SJCRH30 (cell line): ENCODE measurements around the gene SETD3. TPM values are rescaled to one million over a fixed set of nuclear protein-coding genes. Genes with fewer than 3 reads are reported as not detected.

Source experiments
- DNase-seq, 2 experiments: peaks; one replicate each; pipeline ENCODE4 v3.0.0-alpha.2; 2015 to 2020
- H3K27ac ChIP-seq: fragments of 250-450 bp; sonication (Bioruptor Pico); 2 replicates; pipeline ENCODE4 v1.5.1; 2020; ENCODE audit warnings: mild to moderate bottlenecking, moderate library complexity
- H3K27me3 ChIP-seq: fragments of 250-450 bp; sonication (Bioruptor Pico); 2 replicates; pipeline ENCODE4 v1.5.1; 2020; ENCODE audit warnings: mild to moderate bottlenecking, moderate library complexity
- H3K36me3 ChIP-seq: fragments of 250-450 bp; sonication (Bioruptor Pico); 2 replicates; pipeline ENCODE4 v1.5.1; 2020; ENCODE audit warnings: mild to moderate bottlenecking, moderate library complexity
- H3K4me1 ChIP-seq: fragments of 250-450 bp; sonication (Bioruptor Pico); 2 replicates; pipeline ENCODE4 v1.5.1; 2020; ENCODE audit warnings: mild to moderate bottlenecking, moderate library complexity
- H3K4me3 ChIP-seq: fragments of 250-450 bp; sonication (Bioruptor Pico); 2 replicates; pipeline ENCODE4 v1.5.1; 2020; ENCODE audit warnings: mild to moderate bottlenecking, moderate library complexity
- H3K9me3 ChIP-seq: fragments of 250-450 bp; sonication (Bioruptor Pico); replicated peaks from 2 replicates; pipeline ENCODE4 v1.5.1; 2020; ENCODE audit warnings: mild to moderate bottlenecking, moderate library complexity
- total RNA-seq: library from RNA; depleted of rRNA; stranded (reverse); fragments of >200 nt; shearing (Covaris generic); gene quantifications from 2 replicates; pipeline ENCODE4 v1.2.3, GENCODE V29; 2014

The SETD3 gene
- total RNA-seq, 1 experiment from 2014 or later, result 79.4 TPM

- Histone ChIP-seq H3K36me3 (no peaks in the 10 kb centered on the region), H3K9me3 (no peaks in the 10 kb centered on the region), H3K27ac (peak overlapping the region; percentile 80), H3K4me1 (no peaks in the 10 kb centered on the region), H3K27me3 (no peaks in the 10 kb centered on the region), H3K4me3 (peak overlapping the region; percentile 80)
- DNase-seq, result no peak
These were observed 1.1 kb upstream of the SETD3 start for GRCh38 chr14:99481745-99482099.

GRCh38 chr14:99480917-99481744, 472 bp upstream of the SETD3 start, which contains the start of gene CCNK:
TSS of gene CCNK (plus strand) at chr14:99481409. CDS start at chr14:99492678, 11,269 bp downstream.
- Histone ChIP-seq H3K9me3 (no peaks in the 10 kb centered on the region), H3K27me3 (no peaks in the 10 kb centered on the region), H3K27ac (peak within 1 kb of the TSS; percentile 80), H3K4me3 (peak within 1 kb of the TSS; percentile 80), H3K4me1 (no peaks in the 10 kb centered on the region), H3K36me3 (no peaks in the 10 kb centered on the region)
- peak; percentile 99 for DNase-seq

GRCh38 chr14:99479160-99479905, 1.3 kb downstream of the SETD3 start:
- H3K36me3 ChIP-seq, result no peaks in the 10 kb centered on the region
- peak overlapping the region; percentile 34 for H3K27ac ChIP-seq
- DNase-seq, result no peak
- H3K4me1 ChIP-seq, result no peaks in the 10 kb centered on the region
- H3K4me3 ChIP-seq, result peak overlapping the region; percentile 80
- H3K27me3 ChIP-seq, result no peaks in the 10 kb centered on the region
- no peaks in the 10 kb centered on the region for H3K9me3 ChIP-seq

- no peak overlapping the region for H3K27ac ChIP-seq
- H3K9me3 ChIP-seq, result no peaks in the 10 kb centered on the region
- H3K36me3 ChIP-seq, result no peaks in the 10 kb centered on the region
- no peak for DNase-seq
- no peak overlapping the region for H3K4me3 ChIP-seq
- H3K4me1 ChIP-seq, result no peaks in the 10 kb centered on the region; the same call in 1 of the 2 replicates
- H3K27me3 ChIP-seq, result no peaks in the 10 kb centered on the region
These were observed 2.5 kb downstream of the SETD3 start for GRCh38 chr14:99478128-99478527.

GRCh38 chr14:99476864-99477263, 3.8 kb downstream of the SETD3 start:
- Histone ChIP-seq H3K9me3 (no peaks in the 10 kb centered on the region), H3K4me1 (peaks cover 5% of the 10 kb centered on the region), H3K4me3 (no peak overlapping the region), H3K27me3 (no peaks in the 10 kb centered on the region), H3K27ac (no peak overlapping the region), H3K36me3 (no peaks in the 10 kb centered on the region)
- no peak for DNase-seq

GRCh38 chr14:99475660-99476059, 5.0 kb downstream of the SETD3 start:
- DNase-seq, result no peak
- H3K4me3 ChIP-seq, result no peak overlapping the region
- no peaks in the 10 kb centered on the region for H3K36me3 ChIP-seq
- H3K9me3 ChIP-seq, result no peaks in the 10 kb centered on the region
- H3K4me1 ChIP-seq, result peaks cover 9% of the 10 kb centered on the region
- H3K27ac ChIP-seq, result no peak overlapping the region
- no peaks in the 10 kb centered on the region for H3K27me3 ChIP-seq

- no peaks in the 10 kb centered on the region for H3K36me3 ChIP-seq
- H3K4me1 ChIP-seq, result peaks cover 9% of the 10 kb centered on the region
- no peaks in the 10 kb centered on the region for H3K27me3 ChIP-seq
- no peak overlapping the region for H3K4me3 ChIP-seq
- no peak overlapping the region for H3K27ac ChIP-seq
- no peaks in the 10 kb centered on the region for H3K9me3 ChIP-seq
- no peak for DNase-seq
These were observed 5.5 kb downstream of the SETD3 start for GRCh38 chr14:99475179-99475578.

GRCh38 chr14:99473458-99473857, 7.2 kb downstream of the SETD3 start:
- Histone ChIP-seq H3K36me3 (no peaks in the 10 kb centered on the region), H3K4me3 (no peak overlapping the region), H3K4me1 (peaks cover 9% of the 10 kb centered on the region), H3K27me3 (no peaks in the 10 kb centered on the region), H3K9me3 (no peaks in the 10 kb centered on the region), H3K27ac (no peak overlapping the region)
- no peak for DNase-seq

GRCh38 chr14:99472937-99473336, 7.7 kb downstream of the SETD3 start:
- H3K4me3 ChIP-seq, result no peak overlapping the region
- no peaks in the 10 kb centered on the region for H3K36me3 ChIP-seq
- H3K4me1 ChIP-seq, result peaks cover 9% of the 10 kb centered on the region
- H3K27ac ChIP-seq, result no peak overlapping the region
- DNase-seq, result no peak
- H3K9me3 ChIP-seq, result no peaks in the 10 kb centered on the region
- no peaks in the 10 kb centered on the region for H3K27me3 ChIP-seq

- Histone ChIP-seq H3K4me3 (no peak overlapping the region), H3K36me3 (no peaks in the 10 kb centered on the region), H3K27ac (no peak overlapping the region), H3K4me1 (peaks cover 18% of the 10 kb centered on the region), H3K9me3 (no peaks in the 10 kb centered on the region), H3K27me3 (no peaks in the 10 kb centered on the region)
- peak; percentile 39 to 54 for DNase-seq
These were observed 8.9 kb downstream of the SETD3 start for GRCh38 chr14:99471731-99472130.

GRCh38 chr14:99468836-99469592, 11.6 kb downstream of the SETD3 start:
- Histone ChIP-seq H3K27ac (no peak overlapping the region), H3K9me3 (no peaks in the 10 kb centered on the region), H3K27me3 (no peaks in the 10 kb centered on the region), H3K4me3 (no peak overlapping the region), H3K4me1 (peaks cover 18% of the 10 kb centered on the region), H3K36me3 (no peaks in the 10 kb centered on the region)
- no peak for DNase-seq

- DNase-seq, result no peak
- Histone ChIP-seq H3K36me3 (no peaks in the 10 kb centered on the region), H3K4me1 (peaks cover 18% of the 10 kb centered on the region), H3K27me3 (no peaks in the 10 kb centered on the region), H3K9me3 (no peaks in the 10 kb centered on the region), H3K4me3 (no peak overlapping the region), H3K27ac (no peak overlapping the region)
These were observed 12.6 kb downstream of the SETD3 start for GRCh38 chr14:99468081-99468480.

GRCh38 chr14:99467336-99468078, 13.2 kb downstream of the SETD3 start:
- DNase-seq, result peak; percentile 14 to 41
- Histone ChIP-seq H3K27ac (no peak overlapping the region), H3K4me1 (peaks cover 18% of the 10 kb centered on the region), H3K4me3 (no peak overlapping the region), H3K9me3 (no peaks in the 10 kb centered on the region), H3K36me3 (no peaks in the 10 kb centered on the region), H3K27me3 (no peaks in the 10 kb centered on the region)

GRCh38 chr14:99466758-99467157, 13.9 kb downstream of the SETD3 start:
- Histone ChIP-seq H3K4me3 (no peak overlapping the region), H3K27me3 (no peaks in the 10 kb centered on the region), H3K4me1 (peaks cover 12% of the 10 kb centered on the region), H3K27ac (no peak overlapping the region), H3K36me3 (no peaks in the 10 kb centered on the region; the same call in 1 of the 2 replicates), H3K9me3 (no peaks in the 10 kb centered on the region)
- no peak for DNase-seq
